Body of pancreas (tissue), 4 donors: Measurements from ENCODE around the gene GRXCR2.

Experiments
- POLR2A ChIP-seq, 3 donors: fragments of 450-650 bp; IDR thresholded peaks; one replicate each; pipeline ENCODE4 v1.6.1; 2016; ENCODE audit warnings: antibody characterized with exemption in 3 of 3, mild to moderate bottlenecking in 2 of 3
- TF ChIP-seq, protein P1 (sequence below), 7 experiments: fragments of 450-650 bp in 4 of 7; fragments of 200-600 bp in 3 of 7; sonication (generic) in 3 of 7; IDR thresholded peaks; one replicate each; pipeline ENCODE4 v1.5.1; 2016 to 2019; ENCODE audit warnings: antibody characterized with exemption in 7 of 7

DNA sequence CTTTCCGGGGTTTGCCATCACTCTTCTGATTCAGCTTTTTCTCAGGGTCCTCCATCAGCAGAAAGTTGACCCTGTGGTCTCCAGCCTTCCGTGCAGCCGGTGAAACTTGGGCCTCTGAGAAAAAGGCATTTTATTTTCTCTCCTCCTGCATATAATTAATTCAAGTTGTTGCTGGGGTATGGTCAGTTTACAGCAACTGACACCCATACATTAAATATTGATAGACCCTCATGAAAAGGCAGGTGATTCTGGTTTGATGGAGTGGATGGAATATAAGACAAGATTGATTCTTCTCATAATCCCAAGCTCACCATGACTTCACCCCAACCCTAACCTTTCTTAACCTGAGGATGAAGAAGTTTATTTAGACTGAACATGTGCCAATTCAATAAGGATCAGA is at the start of gene GRXCR2:
- TF ChIP-seq, protein P1, sequence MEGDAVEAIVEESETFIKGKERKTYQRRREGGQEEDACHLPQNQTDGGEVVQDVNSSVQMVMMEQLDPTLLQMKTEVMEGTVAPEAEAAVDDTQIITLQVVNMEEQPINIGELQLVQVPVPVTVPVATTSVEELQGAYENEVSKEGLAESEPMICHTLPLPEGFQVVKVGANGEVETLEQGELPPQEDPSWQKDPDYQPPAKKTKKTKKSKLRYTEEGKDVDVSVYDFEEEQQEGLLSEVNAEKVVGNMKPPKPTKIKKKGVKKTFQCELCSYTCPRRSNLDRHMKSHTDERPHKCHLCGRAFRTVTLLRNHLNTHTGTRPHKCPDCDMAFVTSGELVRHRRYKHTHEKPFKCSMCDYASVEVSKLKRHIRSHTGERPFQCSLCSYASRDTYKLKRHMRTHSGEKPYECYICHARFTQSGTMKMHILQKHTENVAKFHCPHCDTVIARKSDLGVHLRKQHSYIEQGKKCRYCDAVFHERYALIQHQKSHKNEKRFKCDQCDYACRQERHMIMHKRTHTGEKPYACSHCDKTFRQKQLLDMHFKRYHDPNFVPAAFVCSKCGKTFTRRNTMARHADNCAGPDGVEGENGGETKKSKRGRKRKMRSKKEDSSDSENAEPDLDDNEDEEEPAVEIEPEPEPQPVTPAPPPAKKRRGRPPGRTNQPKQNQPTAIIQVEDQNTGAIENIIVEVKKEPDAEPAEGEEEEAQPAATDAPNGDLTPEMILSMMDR (IDR thresholded peaks at IDR 0.05) = no peak
- TF ChIP-seq POLR2A (IDR thresholded peaks at IDR 0.05) = no peak
